Neuronal stem cell (in vitro differentiated cells): ENCODE measurements around the gene ITSN1.

Experiments used
- DNase-seq: peaks from one replicate; pipeline ENCODE4 v3.0.0-alpha.2; 2013; ENCODE audit warnings: low spot score
- H2AFZ ChIP-seq: one replicate; pipeline ENCODE4 v1.6.1; 2013; ENCODE audit warnings: mild to moderate bottlenecking, low read length, inconsistent platforms
- H2AK5ac ChIP-seq: 2 replicates; pipeline ENCODE4 v1.6.1; 2013; ENCODE audit warnings: low read depth, mild to moderate bottlenecking, inconsistent platforms, low read length, moderate library complexity, mixed read lengths
- H2BK120ac ChIP-seq: 2 replicates; pipeline ENCODE4 v1.6.1; 2013; ENCODE audit warnings: low read depth, mild to moderate bottlenecking, inconsistent platforms, low read length, moderate library complexity, mixed read lengths
- H2BK12ac ChIP-seq: one replicate; pipeline ENCODE4 v1.6.1; 2013; ENCODE audit warnings: low read length, inconsistent platforms
- H2BK15ac ChIP-seq: 2 replicates; pipeline ENCODE4 v1.6.1; 2013; ENCODE audit warnings: mild to moderate bottlenecking, low read length, inconsistent platforms, mixed read lengths
- H2BK5ac ChIP-seq: one replicate; pipeline ENCODE4 v1.6.1; 2013; ENCODE audit warnings: inconsistent platforms, mild to moderate bottlenecking, low read length, moderate library complexity
- H3K14ac ChIP-seq: one replicate; pipeline ENCODE4 v1.6.1; 2013; ENCODE audit warnings: low read length, inconsistent platforms
- H3K18ac ChIP-seq: 2 replicates; pipeline ENCODE4 v1.6.1; 2013; ENCODE audit warnings: low read length, inconsistent platforms
- H3K23ac ChIP-seq: 2 replicates; pipeline ENCODE4 v1.6.1; 2013; ENCODE audit warnings: low read depth, mild to moderate bottlenecking, mixed read lengths, low read length, inconsistent platforms; ENCODE audit not compliant: poor library complexity
- H3K27ac ChIP-seq: replicated peaks from 3 replicates; pipeline ENCODE4 v1.5.1; 2013; ENCODE audit warnings: low read length, inconsistent platforms
- H3K27me3 ChIP-seq, 3 experiments: 2 replicates each; pipeline ENCODE4 v1.6.1; 2013; ENCODE audit warnings: low read length in 3 of 3, mild to moderate bottlenecking in 2 of 3, inconsistent platforms in 1 of 3, low read depth in 1 of 3, mixed read lengths in 1 of 3, moderate library complexity in 1 of 3; ENCODE audit not compliant: control insufficient read depth in 3 of 3, insufficient read depth in 3 of 3
- H3K36me3 ChIP-seq, 2 donors: replicated peaks in 1 of 2; 2 replicates each; pipeline ENCODE4 v1.6.1; 2013; ENCODE audit warnings: low read length in 2 of 2; ENCODE audit not compliant: control insufficient read depth in 2 of 2, insufficient read depth in 2 of 2
- H3K4ac ChIP-seq: 2 replicates; pipeline ENCODE4 v1.6.1; 2013; ENCODE audit warnings: inconsistent platforms, mild to moderate bottlenecking, low read length, moderate library complexity
- H3K4me1 ChIP-seq, 2 donors: 1 replicate in 1 of 2; 2 replicates in 1 of 2; pipeline ENCODE4 v1.6.1; 2013; ENCODE audit warnings: low read length in 2 of 2, low read depth in 1 of 2; ENCODE audit not compliant: control insufficient read depth in 2 of 2, insufficient read depth in 1 of 2
- H3K4me2 ChIP-seq: one replicate; pipeline ENCODE4 v1.6.1; 2013; ENCODE audit warnings: mild to moderate bottlenecking, low read length, inconsistent platforms; ENCODE audit not compliant: insufficient read depth, poor library complexity, severe bottlenecking
- H3K4me3 ChIP-seq, 2 donors: 2 replicates each; pipeline ENCODE4 v1.5.1; 2013; ENCODE audit warnings: low read length in 2 of 2, mild to moderate bottlenecking in 2 of 2, inconsistent platforms in 1 of 2, moderate library complexity in 1 of 2
- H3K79me1 ChIP-seq: one replicate; pipeline ENCODE4 v1.6.1; 2013; ENCODE audit warnings: low read depth, mild to moderate bottlenecking, inconsistent platforms, low read length, moderate library complexity
- H3K9ac ChIP-seq: one replicate; pipeline ENCODE4 v1.6.1; 2013; ENCODE audit warnings: mild to moderate bottlenecking, low read depth, low read length, inconsistent platforms; ENCODE audit not compliant: poor library complexity
- H3K9me3 ChIP-seq, 2 donors: replicated peaks in 1 of 2; 2 replicates each; pipeline versions ENCODE3 to v1.6.1; 2013; ENCODE audit warnings: low read length in 2 of 2, mild to moderate bottlenecking in 2 of 2, inconsistent platforms in 1 of 2, low read depth in 1 of 2, mixed read lengths in 1 of 2, moderate library complexity in 1 of 2; ENCODE audit not compliant: control insufficient read depth in 2 of 2, insufficient read depth in 1 of 2
- H4K8ac ChIP-seq: one replicate; pipeline ENCODE4 v1.6.1; 2013; ENCODE audit warnings: low read depth, mild to moderate bottlenecking, inconsistent platforms, low read length, moderate library complexity
- H4K91ac ChIP-seq: one replicate; pipeline ENCODE4 v1.6.1; 2013; ENCODE audit warnings: low read length, low read depth, mild to moderate bottlenecking, inconsistent platforms; ENCODE audit not compliant: poor library complexity
- whole genome bisulfite sequencing, 2 donors: extraction: QIAGEN DNeasy Blood & Tissue Kit; methylation state at CpG; one replicate each; pipeline ENCODE4 v1.1.7; 2013; ENCODE audit warnings: missing lambda C conversion rate in 2 of 2, mixed read lengths in 1 of 2; ENCODE audit not compliant: insufficient read length in 2 of 2, insufficient replicate concordance in 1 of 2; ENCODE audit errors: extremely low coverage in 2 of 2; 5-methylcytosine and 5-hydroxymethylcytosine counted together

Gene ITSN1

DNA sequence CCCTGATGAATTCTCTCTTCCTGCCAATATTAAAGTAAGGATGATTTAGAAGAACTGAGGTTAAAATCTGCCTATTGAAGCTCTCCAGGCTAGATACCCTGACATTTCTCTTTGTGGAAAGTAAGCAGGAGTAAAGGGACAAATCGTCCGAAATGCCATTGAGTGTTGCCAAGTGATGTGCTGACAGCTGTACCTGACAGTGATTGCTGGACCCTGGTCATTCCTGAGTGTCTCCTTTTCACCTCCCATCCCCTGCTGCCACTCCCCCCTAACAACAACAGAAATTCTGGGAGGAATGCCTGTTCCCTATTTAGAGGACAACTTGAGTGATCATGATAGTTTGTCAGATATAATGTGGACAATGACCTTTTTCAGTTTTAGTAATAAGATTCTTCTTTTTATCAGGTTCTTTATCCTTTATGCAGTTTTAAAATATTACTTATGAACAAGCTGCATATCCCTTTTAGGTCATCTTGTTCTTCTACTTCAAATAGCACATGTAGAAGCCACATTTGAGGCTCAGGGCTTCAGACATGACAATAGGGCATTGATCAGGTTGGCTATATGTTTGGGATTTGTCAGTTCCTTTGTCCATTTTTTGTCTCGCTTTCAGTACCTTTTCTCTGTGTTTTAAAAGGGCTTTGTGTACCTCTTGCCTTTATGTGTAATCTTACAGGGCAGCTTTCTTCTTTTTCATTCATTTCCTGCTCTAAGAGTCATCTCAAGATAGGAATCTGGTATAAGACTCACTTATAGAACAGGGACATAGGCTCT, 56.0 kb downstream of the ITSN1 start:
- Histone ChIP-seq H2AFZ (no peak overlapping the region), H3K23ac (no peak overlapping the region), H3K27ac (no peak overlapping the region), H2BK5ac (no peak overlapping the region), H4K8ac (no peak overlapping the region), H2BK12ac (no peak overlapping the region), H3K9me3 (no peaks in the 10 kb centered on the region), H3K9ac (no peak overlapping the region), H3K4me2 (no peak overlapping the region), H3K4me3 (no peak overlapping the region), H2BK15ac (no peak overlapping the region), H3K36me3 (no peaks in the 10 kb centered on the region), H2AK5ac (no peak overlapping the region), H3K79me1 (no peaks in the 10 kb centered on the region), H2BK120ac (no peak overlapping the region), H3K4me1 (peaks cover 5 to 27% of the 10 kb centered on the region in 2 donors), H3K27me3 (no peaks in the 10 kb centered on the region), H4K91ac (no peak overlapping the region), H3K18ac (no peak overlapping the region), H3K4ac (no peak overlapping the region), H3K14ac (no peak overlapping the region)
- no peak for DNase-seq
- no CpG with 5 or more reads among the region's 3 CpGs for WGBS, 2 donors

GRCh38 chr21:33699277-33699676, 57.0 kb downstream of the ITSN1 start:
- no peak overlapping the region for H2BK5ac ChIP-seq
- no peak overlapping the region for H2BK15ac ChIP-seq
- no peak overlapping the region for H2BK12ac ChIP-seq
- no peak overlapping the region for H3K4me3 ChIP-seq
- H3K4ac ChIP-seq: no peak overlapping the region
- H4K8ac ChIP-seq: no peak overlapping the region
- H4K91ac ChIP-seq: no peak overlapping the region
- H3K79me1 ChIP-seq: no peaks in the 10 kb centered on the region
- peaks cover 5 to 27% of the 10 kb centered on the region in 2 donors for H3K4me1 ChIP-seq
- H3K9ac ChIP-seq: no peak overlapping the region
- no peak overlapping the region for H3K14ac ChIP-seq
- DNase-seq: no peak
- no peak overlapping the region for H2BK120ac ChIP-seq
- H2AK5ac ChIP-seq: no peak overlapping the region
- no peak overlapping the region for H2AFZ ChIP-seq
- no peak overlapping the region for H3K18ac ChIP-seq
- H3K4me2 ChIP-seq: no peak overlapping the region
- no peak overlapping the region for H3K27ac ChIP-seq
- H3K27me3 ChIP-seq: no peaks in the 10 kb centered on the region
- no peaks in the 10 kb centered on the region for H3K9me3 ChIP-seq
- H3K23ac ChIP-seq: no peak overlapping the region
- no CpG with 5 or more reads among the region's 2 CpGs for WGBS, 2 donors
- no peaks in the 10 kb centered on the region for H3K36me3 ChIP-seq

GRCh38 chr21:33700491-33700890, 58.2 kb downstream of the ITSN1 start:
- Histone ChIP-seq H3K36me3 (no peaks in the 10 kb centered on the region), H3K4me2 (no peak overlapping the region), H3K27ac (no peak overlapping the region), H2BK15ac (no peak overlapping the region), H3K4me1 (peaks cover 5 to 24% of the 10 kb centered on the region in 2 donors), H3K14ac (no peak overlapping the region), H2BK120ac (no peak overlapping the region), H2BK5ac (no peak overlapping the region), H3K4me3 (no peak overlapping the region), H3K18ac (no peak overlapping the region), H3K23ac (no peak overlapping the region), H4K8ac (no peak overlapping the region), H3K4ac (no peak overlapping the region), H4K91ac (no peak overlapping the region), H3K9ac (no peak overlapping the region), H2AK5ac (no peak overlapping the region), H3K27me3 (no peaks in the 10 kb centered on the region), H2BK12ac (no peak overlapping the region), H2AFZ (no peak overlapping the region), H3K79me1 (no peaks in the 10 kb centered on the region), H3K9me3 (no peaks in the 10 kb centered on the region)
- no peak for DNase-seq
- no CpG with 5 or more reads among the region's 3 CpGs for WGBS, 2 donors

DNA sequence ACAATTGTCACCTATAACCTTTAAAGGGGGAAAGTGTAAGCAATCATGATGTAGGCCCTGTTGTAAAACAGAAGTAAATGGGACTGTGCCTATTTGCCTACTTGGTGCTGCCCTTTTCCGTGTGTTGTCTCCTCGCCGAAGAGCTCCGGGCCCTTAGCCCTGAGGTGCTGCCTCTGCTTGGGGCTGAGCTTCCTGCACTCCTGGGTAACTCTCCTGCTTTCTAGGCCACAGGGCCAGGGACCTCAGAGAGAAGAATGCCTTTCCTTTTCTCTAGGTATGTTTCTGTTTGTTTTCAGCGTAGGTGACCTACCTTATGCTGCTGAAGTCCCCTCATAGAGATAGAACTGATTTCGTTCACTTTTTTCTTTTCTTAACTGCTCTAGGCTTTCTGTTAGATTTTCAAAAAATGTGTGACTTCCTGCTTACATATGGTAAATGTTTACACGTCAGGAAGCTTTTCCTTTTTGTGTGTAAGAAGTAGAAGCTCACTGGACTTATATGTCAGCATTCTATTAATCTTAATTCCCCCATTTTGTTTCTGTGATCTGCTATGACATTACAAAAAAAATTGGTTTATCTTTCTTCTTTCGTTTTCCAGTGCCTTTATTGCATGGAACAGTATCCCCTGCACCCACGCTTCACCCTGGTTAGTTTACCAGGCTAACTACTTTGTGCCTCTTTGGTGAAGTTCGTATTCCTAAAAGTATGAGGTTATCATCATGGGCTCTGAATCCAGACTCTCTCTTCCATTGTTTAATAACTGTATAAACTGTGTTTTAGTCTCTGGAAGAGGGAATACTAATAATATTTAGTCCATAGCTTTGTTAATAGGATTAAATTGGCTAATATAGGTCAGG, 61.7 kb downstream of the ITSN1 start:
- no peaks in the 10 kb centered on the region for H3K4me1 ChIP-seq
- H3K79me1 ChIP-seq: no peaks in the 10 kb centered on the region
- H4K8ac ChIP-seq: no peak overlapping the region
- no peak overlapping the region for H4K91ac ChIP-seq
- H3K9me3 ChIP-seq: peaks cover 2 to 16% of the 10 kb centered on the region in 2 donors
- H2BK15ac ChIP-seq: no peak overlapping the region
- H2BK120ac ChIP-seq: no peak overlapping the region
- no peak overlapping the region for H3K4me3 ChIP-seq
- no peak overlapping the region for H2AFZ ChIP-seq
- no peak overlapping the region for H3K14ac ChIP-seq
- peak overlapping the region; percentile 73 for H2BK12ac ChIP-seq
- H3K27me3 ChIP-seq: no peaks in the 10 kb centered on the region
- H3K4me2 ChIP-seq: no peak overlapping the region
- H2AK5ac ChIP-seq: no peak overlapping the region
- no peak overlapping the region for H3K4ac ChIP-seq
- no peak overlapping the region for H2BK5ac ChIP-seq
- DNase-seq: no peak
- no peak overlapping the region for H3K27ac ChIP-seq
- no peak overlapping the region for H3K23ac ChIP-seq
- peaks cover 0 to 4% of the 10 kb centered on the region in 2 donors for H3K36me3 ChIP-seq
- H3K9ac ChIP-seq: no peak overlapping the region
- no peak overlapping the region for H3K18ac ChIP-seq
- no CpG with 5 or more reads among the region's 10 CpGs for WGBS, 2 donors
